Endothelial cell of umbilical vein (primary cell): ENCODE results near the gene ITGA2B. TPM values are rescaled to one million over a fixed set of nuclear protein-coding genes. Genes with fewer than 3 reads are reported as not detected.

Source experiments
- BruUV-seq: library from RNA; stranded (reverse); fragments of 400-500 nt; replicated peaks from 2 replicates; lab custom pipeline; 2021; lab: Mats Ljungman, UMichigan
- CTCF ChIA-PET: fragments of 300-600, 350-600 bp; sonication (Branson Sonifier 250); formaldehyde crosslinking; loops from one replicate; lab custom pipeline; 2021; ENCODE audit warnings: antibody characterized with exemption, inconsistent platforms; lab: Charles Lee
- POLR2A ChIA-PET: fragments of 300-600, 350-600 bp; sonication (Branson Sonifier 250); formaldehyde crosslinking; loops from one replicate; lab custom pipeline; 2021; ENCODE audit warnings: antibody characterized with exemption, inconsistent platforms; lab: Charles Lee
- DNase-seq: peaks from one replicate; pipeline ENCODE4 v3.0.0-alpha.2; 2011; ENCODE audit warnings: low read depth, low spot score
- FAIRE-seq: peaks from 2 replicates; lab custom pipeline; 2011; peaks lifted over from hg19 to GRCh38; lab: Jason Lieb, UNC
- H2AFZ ChIP-seq: 2 replicates; pipeline ENCODE4 v1.6.0; 2012; ENCODE audit warnings: low read depth, low read length, control low read depth, inconsistent platforms
- H3K27ac ChIP-seq: 2 replicates; pipeline ENCODE4 v1.5.1; 2011; ENCODE audit warnings: low read depth, mild to moderate bottlenecking, control low read depth, low read length, moderate library complexity; ENCODE audit not compliant: insufficient read depth
- H3K27me3 ChIP-seq, 2 experiments: 2 replicates each; pipeline versions ENCODE4 v1.6.0 to v1.6.1; 2011; ENCODE audit warnings: low read length in 2 of 2, mixed read lengths in 1 of 2; ENCODE audit not compliant: control insufficient read depth in 2 of 2, insufficient read depth in 2 of 2
- H3K36me3 ChIP-seq, 2 experiments: 2 replicates in 1 of 2; 3 replicates in 1 of 2; pipeline ENCODE4 v1.5.1; 2011; ENCODE audit warnings: low read length in 2 of 2, mild to moderate bottlenecking in 1 of 2, moderate library complexity in 1 of 2; ENCODE audit not compliant: control insufficient read depth in 2 of 2, insufficient read depth in 2 of 2; ENCODE audit errors: extremely low read depth in 1 of 2
- H3K4me1 ChIP-seq: 3 replicates; pipeline ENCODE4 v1.5.1; 2011; ENCODE audit warnings: mild to moderate bottlenecking, low read length; ENCODE audit not compliant: control insufficient read depth, insufficient read depth; ENCODE audit errors: extremely low read depth
- H3K4me2 ChIP-seq: 2 replicates; pipeline ENCODE4 v1.6.1; 2011; ENCODE audit warnings: low read length, control low read depth, mixed read lengths; ENCODE audit not compliant: insufficient read depth
- H3K4me3 ChIP-seq, 3 experiments: fragments of 200-600 bp in 1 of 3; sonication (generic), shearing (Covaris generic) in 1 of 3; replicated peaks in 1 of 3; 2 replicates each; pipeline ENCODE4 v1.5.1; 2011 to 2016; ENCODE audit warnings: control low read depth in 3 of 3, low read length in 3 of 3, mild to moderate bottlenecking in 2 of 3, inconsistent platforms in 1 of 3, low read depth in 1 of 3, moderate library complexity in 1 of 3; ENCODE audit not compliant: insufficient read depth in 1 of 3
- H3K79me2 ChIP-seq: 2 replicates; pipeline ENCODE4 v1.6.0; 2012; ENCODE audit warnings: low read length, inconsistent platforms; ENCODE audit not compliant: control insufficient read depth, insufficient read depth
- H3K9ac ChIP-seq: replicated peaks from 2 replicates; pipeline ENCODE3; 2011; ENCODE audit warnings: low read length, control low read depth; ENCODE audit not compliant: insufficient read depth; ENCODE audit errors: extremely low read depth
- H3K9me1 ChIP-seq: replicated peaks from 3 replicates; pipeline ENCODE4 v1.6.0; 2011; ENCODE audit warnings: mild to moderate bottlenecking, low read length; ENCODE audit not compliant: control insufficient read depth, insufficient read depth; ENCODE audit errors: extremely low read depth
- H3K9me3 ChIP-seq: replicated peaks from 2 replicates; pipeline ENCODE4 v1.5.1; 2012; ENCODE audit warnings: low read length, inconsistent platforms; ENCODE audit not compliant: control insufficient read depth, insufficient read depth
- H4K20me1 ChIP-seq: replicated peaks from 2 replicates; pipeline ENCODE3; 2011; ENCODE audit warnings: mild to moderate bottlenecking, low read length; ENCODE audit not compliant: control insufficient read depth, insufficient read depth; ENCODE audit errors: extremely low read depth
- EZH2 ChIP-seq: IDR thresholded peaks from 2 replicates; pipeline ENCODE4 v1.6.1; 2012; ENCODE audit warnings: borderline replicate concordance, low read depth, mild to moderate bottlenecking, moderate library complexity, low read length, inconsistent platforms; ENCODE audit not compliant: severe bottlenecking
- FOS ChIP-seq: IDR thresholded peaks from 2 replicates; pipeline ENCODE4 v1.6.1; 2011; ENCODE audit warnings: mild to moderate bottlenecking, low read length, moderate library complexity, borderline replicate concordance; ENCODE audit not compliant: insufficient read depth
- GATA2 ChIP-seq: IDR thresholded peaks from 2 replicates; pipeline ENCODE4 v1.7.0; 2011; ENCODE audit warnings: low read depth, mild to moderate bottlenecking, moderate library complexity, mixed read lengths, low read length; ENCODE audit not compliant: insufficient read length, insufficient read depth
- JUN ChIP-seq: IDR thresholded peaks from 2 replicates; pipeline ENCODE4 v1.6.1; 2011; ENCODE audit warnings: borderline replicate concordance, low read depth; ENCODE audit not compliant: insufficient read length, insufficient read depth
- MYC ChIP-seq: IDR thresholded peaks from one replicate; pipeline ENCODE4 v1.6.1; 2011; ENCODE audit warnings: mild to moderate bottlenecking, low read depth, low read length
- POLR2A ChIP-seq: IDR thresholded peaks from 2 replicates; pipeline ENCODE4 v1.6.1; 2012; ENCODE audit warnings: low read depth, mild to moderate bottlenecking, control low read depth, low read length
- POLR2AphosphoS5 ChIP-seq: IDR thresholded peaks from 2 replicates; pipeline ENCODE4 v1.6.1; 2012; ENCODE audit warnings: low read depth, mild to moderate bottlenecking, control low read depth, low read length, moderate library complexity; ENCODE audit not compliant: insufficient read depth
- dilution Hi-C: fragments of 300-500 bp; cut with MboI; formaldehyde crosslinking; loops from one replicate; pipeline ENCODE4 v1.15.0; 2019; ENCODE audit warnings: low sequenced_read_pairs; ENCODE audit not compliant: extremely low pct_ligation_motif_present
- intact Hi-C: fragments of 100-400 bp; cut with micrococcal nuclease; formaldehyde crosslinking; loops from one replicate; pipeline ENCODE4 v1.10.0; 2022
- polyA plus RNA-seq, 4 experiments: library from polyadenylated mRNA; depleted of rRNA in 3 of 4; stranded (reverse) in 3 of 4; unstranded in 1 of 4; fragments of >200 nt; gene quantifications; 2 replicates each; pipeline versions ENCODE4 v1.2.1 to v1.2.3, GENCODE V29; 2011 to 2012; ENCODE audit warnings: missing spikeins in 1 of 4
- total RNA-seq: library from RNA; stranded (reverse); gene quantifications from 2 replicates; pipeline ENCODE4 v1.2.3, GENCODE V29; 2021
- TF ChIP-seq, protein P1 (sequence below), 2 donors: IDR thresholded peaks; 1 replicate in 1 of 2; 2 replicates in 1 of 2; pipeline ENCODE4 v1.5.1; 2011; ENCODE audit warnings: low read length in 2 of 2, mild to moderate bottlenecking in 2 of 2, moderate library complexity in 2 of 2, control low read depth in 1 of 2, inconsistent platforms in 1 of 2, low read depth in 1 of 2; ENCODE audit not compliant: insufficient read depth in 1 of 2; ENCODE audit errors: extremely low read depth in 1 of 2
- TF ChIP-seq, protein P2 (sequence below): IDR thresholded peaks from 2 replicates; pipeline ENCODE4 v1.6.1; 2011; ENCODE audit not compliant: insufficient read depth, insufficient read length

Gene ITGA2B
- total and polyA plus RNA-seq, 2 donors (not counting 3 experiments of a cell fraction or from before 2014, with no cell fraction given): 0.26 to 0.82 TPM

DNA sequence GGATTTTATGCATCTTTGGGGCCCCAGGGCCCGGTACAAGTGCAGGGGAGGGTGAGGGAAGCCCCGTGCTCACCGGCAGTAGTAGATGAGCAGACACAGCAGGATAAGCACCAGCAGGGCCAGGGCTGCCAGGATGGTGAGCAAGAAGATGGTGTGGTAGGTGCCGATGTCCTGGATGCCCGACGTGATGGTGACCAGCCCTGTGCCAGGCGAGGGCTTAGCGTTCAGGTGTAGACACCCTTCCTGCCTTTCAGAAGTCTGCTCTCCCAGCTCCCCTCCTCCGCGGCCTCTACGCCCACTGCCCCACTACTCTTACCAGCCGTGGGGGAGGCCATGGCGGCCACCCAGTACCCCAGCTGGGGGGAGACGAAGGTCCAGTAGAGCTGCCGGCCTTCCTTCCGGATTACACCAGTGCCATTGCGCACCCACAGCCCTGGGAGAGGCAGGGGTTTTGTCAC is 33.8 kb downstream of the ITGA2B start:
- no peak overlapping the region for H3K9ac ChIP-seq
- no peak overlapping the region for H3K4me3 ChIP-seq
- H3K27ac ChIP-seq: no peak overlapping the region
- no peak overlapping the region for H3K4me2 ChIP-seq
- DNase-seq: no peak
- BruUV-seq: no TSS peak
- FAIRE-seq: no peak
- TF ChIP-seq, protein P1, sequence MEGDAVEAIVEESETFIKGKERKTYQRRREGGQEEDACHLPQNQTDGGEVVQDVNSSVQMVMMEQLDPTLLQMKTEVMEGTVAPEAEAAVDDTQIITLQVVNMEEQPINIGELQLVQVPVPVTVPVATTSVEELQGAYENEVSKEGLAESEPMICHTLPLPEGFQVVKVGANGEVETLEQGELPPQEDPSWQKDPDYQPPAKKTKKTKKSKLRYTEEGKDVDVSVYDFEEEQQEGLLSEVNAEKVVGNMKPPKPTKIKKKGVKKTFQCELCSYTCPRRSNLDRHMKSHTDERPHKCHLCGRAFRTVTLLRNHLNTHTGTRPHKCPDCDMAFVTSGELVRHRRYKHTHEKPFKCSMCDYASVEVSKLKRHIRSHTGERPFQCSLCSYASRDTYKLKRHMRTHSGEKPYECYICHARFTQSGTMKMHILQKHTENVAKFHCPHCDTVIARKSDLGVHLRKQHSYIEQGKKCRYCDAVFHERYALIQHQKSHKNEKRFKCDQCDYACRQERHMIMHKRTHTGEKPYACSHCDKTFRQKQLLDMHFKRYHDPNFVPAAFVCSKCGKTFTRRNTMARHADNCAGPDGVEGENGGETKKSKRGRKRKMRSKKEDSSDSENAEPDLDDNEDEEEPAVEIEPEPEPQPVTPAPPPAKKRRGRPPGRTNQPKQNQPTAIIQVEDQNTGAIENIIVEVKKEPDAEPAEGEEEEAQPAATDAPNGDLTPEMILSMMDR (IDR thresholded peaks at IDR 0.05; ENCODE audit: extremely low read depth in 1 of 2, insufficient read depth in 1 of 2, low read depth in 1 of 2, low read length in 2 of 2): no peak
- no peak for TF ChIP-seq POLR2AphosphoS5
- TF ChIP-seq POLR2A: no peak
- TF ChIP-seq EZH2: no peak
- TF ChIP-seq FOS: no peak
- TF ChIP-seq, protein P2, sequence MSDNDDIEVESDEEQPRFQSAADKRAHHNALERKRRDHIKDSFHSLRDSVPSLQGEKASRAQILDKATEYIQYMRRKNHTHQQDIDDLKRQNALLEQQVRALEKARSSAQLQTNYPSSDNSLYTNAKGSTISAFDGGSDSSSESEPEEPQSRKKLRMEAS: no peak
- no peak for TF ChIP-seq GATA2
- TF ChIP-seq JUN: no peak
- TF ChIP-seq MYC: no peak
- no peaks in the 10 kb centered on the region for H3K4me1 ChIP-seq
- peaks cover 3 to 24% of the 10 kb centered on the region in 2 experiments for H3K36me3 ChIP-seq
- no peaks in the 10 kb centered on the region for H3K27me3 ChIP-seq
- H4K20me1 ChIP-seq: no peaks in the 10 kb centered on the region
- H3K9me3 ChIP-seq: no peaks in the 10 kb centered on the region
- ChIA-PET CTCF (interaction anchor here (0.6 to 3.1 kb wide), 3 partner anchors 8 to 168 kb away, joined by 3 to 12 read pairs (median 3); partner anchors contain the start of gene FAM171A2), POLR2A (no interaction called here)
- intact Hi-C loops: no loop called here
- dilution Hi-C loops: no loop called here
- no peaks in the 10 kb centered on the region for H3K79me2 ChIP-seq
- no peak overlapping the region for H2AFZ ChIP-seq
- no peaks in the 10 kb centered on the region for H3K9me1 ChIP-seq
